Spleen (tissue), 11 donors: ENCODE data around the gene ECM1. TPM values are rescaled to one million over a fixed set of nuclear protein-coding genes. Genes with fewer than 3 reads are reported as not detected.

Experiments
- DNase-seq: peaks from one replicate; pipeline ENCODE4 v3.0.0-alpha.2; 2020
- H3K27ac ChIP-seq, 8 donors: fragments of 200-600 bp; sonication (generic) in 7 of 8; 1 replicate in 4 of 8; 2 replicates in 4 of 8; pipeline versions ENCODE4 v1.5.0 to v1.8.0; 2016 to 2021; ENCODE audit warnings: inconsistent platforms in 4 of 8, mild to moderate bottlenecking in 4 of 8, moderate library complexity in 1 of 8
- H3K27me3 ChIP-seq, 7 donors: fragments of 200-600 bp; sonication (generic) in 6 of 7; replicated peaks in 1 of 7; 1 replicate in 4 of 7; 2 replicates in 3 of 7; pipeline versions ENCODE4 v1.5.0 to v1.8.0; 2016 to 2021; ENCODE audit warnings: inconsistent platforms in 3 of 7, mild to moderate bottlenecking in 1 of 7
- H3K36me3 ChIP-seq, 6 donors: fragments of 200-600 bp; sonication (generic) in 5 of 6; 1 replicate in 4 of 6; 2 replicates in 2 of 6; pipeline versions ENCODE4 v1.5.0 to v1.8.0; 2016 to 2021; ENCODE audit warnings: inconsistent platforms in 2 of 6
- H3K4me1 ChIP-seq, 6 donors: fragments of 200-600 bp; sonication (generic) in 5 of 6; 1 replicate in 3 of 6; 2 replicates in 3 of 6; pipeline versions ENCODE4 v1.5.0 to v1.8.0; 2016 to 2021; ENCODE audit warnings: inconsistent platforms in 3 of 6
- H3K4me3 ChIP-seq, 8 donors: fragments of 200-600 bp; sonication (generic) in 7 of 8; 1 replicate in 4 of 8; 2 replicates in 4 of 8; pipeline versions ENCODE4 v1.5.0 to v1.8.0; 2016 to 2021; ENCODE audit warnings: inconsistent platforms in 4 of 8, mild to moderate bottlenecking in 4 of 8, moderate library complexity in 2 of 8
- H3K9me3 ChIP-seq, 8 donors: fragments of 200-600 bp; sonication (generic) in 7 of 8; 1 replicate in 4 of 8; 2 replicates in 4 of 8; pipeline versions ENCODE4 v1.5.0 to v1.8.0; 2016 to 2021; ENCODE audit warnings: inconsistent platforms in 4 of 8
- POLR2A ChIP-seq, 3 donors: fragments of 450-650 bp; IDR thresholded peaks; one replicate each; pipeline ENCODE4 v1.5.1; 2017; ENCODE audit warnings: antibody characterized with exemption in 3 of 3, mild to moderate bottlenecking in 1 of 3
- POLR2AphosphoS5 ChIP-seq, 3 donors: sonication (generic); formaldehyde crosslinking; IDR thresholded peaks; one replicate each; pipeline ENCODE4 v1.5.1; 2017; ENCODE audit warnings: antibody characterized with exemption in 3 of 3
- WGBS, 5 donors: extraction: QIAGEN DNeasy Blood & Tissue Kit in 3 of 5; methylation state at CpG; one replicate each; pipeline versions ENCODE4 v1.1.5 to v1.1.7; 2013 to 2018; 5-methylcytosine and 5-hydroxymethylcytosine counted together
- intact Hi-C: fragments of 100-400 bp; cut with DNase I; formaldehyde crosslinking; loops from one replicate; pipeline ENCODE4 v1.15.0; 2023; ENCODE audit warnings: low total_unique reads
- polyA plus RNA-seq, 3 donors: library from polyadenylated mRNA; stranded (reverse); fragments of 200-250 nt; gene quantifications; one replicate each; pipeline ENCODE4 v1.2.1, GENCODE V29; 2013
- total RNA-seq, 7 donors: library from RNA; depleted of rRNA in 3 of 7; stranded (reverse); fragments of >200 nt in 3 of 7; fragmentation: NEBNext Ultra II Directional in 4 of 7; extraction: Animal tissue kit (Norgen Biotek cat#: 25700) in 4 of 7; gene quantifications; one replicate each; pipeline versions ENCODE4 v1.1.0 to v1.2.1, GENCODE V29; 2016 to 2021
- TF ChIP-seq, protein P1 (sequence below), 11 experiments: fragments of 200-600 bp in 7 of 11; fragments of 450-650 bp in 4 of 11; sonication (generic) in 4 of 11; IDR thresholded peaks in 8 of 11; conservative IDR thresholded peaks in 3 of 11; 1 replicate in 7 of 11; 2 replicates in 4 of 11; pipeline versions ENCODE4 v1.4.0 to v1.8.0; 2016 to 2021; ENCODE audit warnings: antibody characterized with exemption in 11 of 11, inconsistent platforms in 4 of 11, mild to moderate bottlenecking in 1 of 11
- donor health status: healthy with polysubstance abuse.
- donor health status: DM: no; HTN: no; CAD: no; lungs with moderate emphysema.
- donor health status: DM: no; HTN: no; CAD: no.
- donor health status: Bipolar disorder and iron deficiency.
- donor health status: healthy.
- donor health status: DM: no; HTN: no; CAD: no.
- donor health status: DM: yes; HTN: yes; CAD: no.

Gene ECM1
- total and polyA plus RNA-seq, 10 donors: 2.7 to 16.5 (median 9.9) TPM

- WGBS, 5 donors: 0 to 3% (median 2%) methylated on average over 7 of the region's 7 CpGs
- Histone ChIP-seq H3K4me3 (peak overlapping the region; percentile 65 to 94 (median 74)), H3K27ac (peak overlapping the region; percentile 61 to 92 (median 85)), H3K27me3 (no peaks in the 10 kb centered on the region), H3K36me3 (peaks cover 0 to 41% (median 31%) of the 10 kb centered on the region in 6 donors), H3K4me1 (peaks cover 8 to 26% (median 16%) of the 10 kb centered on the region in 6 donors), H3K9me3 (no peaks in the 10 kb centered on the region)
- peak; percentile 54 for DNase-seq
- intact Hi-C loops: no loop called here
- TF ChIP-seq, protein P1, sequence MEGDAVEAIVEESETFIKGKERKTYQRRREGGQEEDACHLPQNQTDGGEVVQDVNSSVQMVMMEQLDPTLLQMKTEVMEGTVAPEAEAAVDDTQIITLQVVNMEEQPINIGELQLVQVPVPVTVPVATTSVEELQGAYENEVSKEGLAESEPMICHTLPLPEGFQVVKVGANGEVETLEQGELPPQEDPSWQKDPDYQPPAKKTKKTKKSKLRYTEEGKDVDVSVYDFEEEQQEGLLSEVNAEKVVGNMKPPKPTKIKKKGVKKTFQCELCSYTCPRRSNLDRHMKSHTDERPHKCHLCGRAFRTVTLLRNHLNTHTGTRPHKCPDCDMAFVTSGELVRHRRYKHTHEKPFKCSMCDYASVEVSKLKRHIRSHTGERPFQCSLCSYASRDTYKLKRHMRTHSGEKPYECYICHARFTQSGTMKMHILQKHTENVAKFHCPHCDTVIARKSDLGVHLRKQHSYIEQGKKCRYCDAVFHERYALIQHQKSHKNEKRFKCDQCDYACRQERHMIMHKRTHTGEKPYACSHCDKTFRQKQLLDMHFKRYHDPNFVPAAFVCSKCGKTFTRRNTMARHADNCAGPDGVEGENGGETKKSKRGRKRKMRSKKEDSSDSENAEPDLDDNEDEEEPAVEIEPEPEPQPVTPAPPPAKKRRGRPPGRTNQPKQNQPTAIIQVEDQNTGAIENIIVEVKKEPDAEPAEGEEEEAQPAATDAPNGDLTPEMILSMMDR (IDR thresholded peaks at IDR 0.05 in 8 of 11, conservative IDR thresholded peaks at IDR 0.05 in 3 of 11): no peak
- no peak for TF ChIP-seq POLR2A (IDR thresholded peaks at IDR 0.05)
- TF ChIP-seq POLR2AphosphoS5 (IDR thresholded peaks at IDR 0.05): no peak
Observed at GRCh38 chr1:150487763-150488115, 20.2 kb upstream of the ECM1 start.

- Histone ChIP-seq H3K9me3 (no peaks in the 10 kb centered on the region), H3K27me3 (no peaks in the 10 kb centered on the region), H3K4me3 (no peak overlapping the region), H3K36me3 (peaks cover 3 to 96% (median 56%) of the 10 kb centered on the region in 6 donors), H3K4me1 (peaks cover 4 to 13% (median 6%) of the 10 kb centered on the region in 6 donors), H3K27ac (no peak overlapping the region)
- peak; percentile 25 for DNase-seq
- TF ChIP-seq, protein P1 (IDR thresholded peaks at IDR 0.05 in 8 of 11, conservative IDR thresholded peaks at IDR 0.05 in 3 of 11): no peak
- TF ChIP-seq POLR2AphosphoS5 (IDR thresholded peaks at IDR 0.05) (no peak), POLR2A (IDR thresholded peaks at IDR 0.05) (no peak)
- intact Hi-C loops: no loop called here
- 94 to 98% (median 96%) methylated on average over 8 of the region's 8 CpGs for WGBS, 5 donors
Observed at GRCh38 chr1:150493175-150493574, 14.7 kb upstream of the ECM1 start.

DNA sequence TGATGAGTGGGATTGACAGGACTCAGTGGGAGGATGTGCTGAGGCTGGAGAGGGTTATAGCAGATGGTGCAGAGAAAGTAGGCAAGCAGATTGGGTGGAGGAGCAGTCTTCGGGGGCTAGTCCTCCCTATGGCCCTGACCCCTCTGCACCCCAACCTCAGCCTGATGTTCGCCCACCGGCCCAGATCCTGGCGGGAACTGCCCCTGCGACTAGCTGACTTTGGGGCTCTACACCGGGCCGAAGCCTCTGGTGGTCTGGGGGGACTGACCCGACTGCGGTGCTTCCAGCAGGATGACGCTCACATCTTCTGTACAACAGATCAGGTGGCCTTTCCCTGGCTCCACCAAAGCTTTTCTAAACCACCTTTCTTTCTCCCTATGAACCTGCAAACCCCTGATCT is 9.6 kb upstream of the ECM1 start:
- Histone ChIP-seq H3K4me1 (no peaks in the 10 kb centered on the region), H3K27me3 (no peaks in the 10 kb centered on the region), H3K4me3 (no peak overlapping the region), H3K27ac (no peak overlapping the region), H3K36me3 (peaks cover 3 to 99% (median 64%) of the 10 kb centered on the region in 6 donors), H3K9me3 (no peaks in the 10 kb centered on the region)
- 91 to 98% (median 97%) methylated on average over 10 of the region's 10 CpGs for WGBS, 5 donors
- intact Hi-C loops: no loop called here
- peak; percentile 42 for DNase-seq
- TF ChIP-seq, protein P1 (IDR thresholded peaks at IDR 0.05 in 8 of 11, conservative IDR thresholded peaks at IDR 0.05 in 3 of 11): no peak
- TF ChIP-seq POLR2A (IDR thresholded peaks at IDR 0.05) (no peak), POLR2AphosphoS5 (IDR thresholded peaks at IDR 0.05) (no peak)

- H3K9me3 ChIP-seq: no peaks in the 10 kb centered on the region
- TF ChIP-seq, protein P1 (IDR thresholded peaks at IDR 0.05 in 8 of 11, conservative IDR thresholded peaks at IDR 0.05 in 3 of 11): no peak
- TF ChIP-seq POLR2AphosphoS5 (IDR thresholded peaks at IDR 0.05) (no peak), POLR2A (IDR thresholded peaks at IDR 0.05) (no peak)
- no peak overlapping the region for H3K27ac ChIP-seq
- no peaks in the 10 kb centered on the region for H3K27me3 ChIP-seq
- peak; percentile 35 for DNase-seq
- H3K36me3 ChIP-seq: peaks cover 0 to 74% (median 53%) of the 10 kb centered on the region in 6 donors
- 93 to 99% (median 94%) methylated on average over 5 to 6 of the region's 6 CpGs for WGBS, 5 donors
- intact Hi-C loops: no loop called here
- peaks cover 0 to 18% (median 0%) of the 10 kb centered on the region in 6 donors for H3K4me1 ChIP-seq
- H3K4me3 ChIP-seq: no peak overlapping the region
Observed at GRCh38 chr1:150505431-150505830, 2.5 kb upstream of the ECM1 start.
